ENCODE results near the gene AKAP7.

- no peak for TF ChIP-seq CTCF (IDR thresholded peaks at IDR 0.05)
- no peak for TF ChIP-seq EZH2phosphoT487 (IDR thresholded peaks at IDR 0.05)
Observed at GRCh38 chr6:131135244-131136020, at the start of gene AKAP7.
